ENCODE measurements around the gene RPUSD3.

RPUSD3 gene

GRCh38 chr3:9881441-9881840 lies 37.6 kb upstream of the RPUSD3 start:
- no peaks in the 10 kb centered on the region for H3K9me2 ChIP-seq (replicated peaks; ENCODE audit: insufficient read depth, low read length)
- no peak overlapping the region for H3K4me2 ChIP-seq (ENCODE audit: low read depth, low read length)
- no peaks in the 10 kb centered on the region for H3K36me3 ChIP-seq (replicated peaks; ENCODE audit: insufficient read depth, low read length)
- no peak overlapping the region for H3K9ac ChIP-seq (ENCODE audit: low read length)
- no peaks in the 10 kb centered on the region for H3K79me2 ChIP-seq (ENCODE audit: low read length)
- H3K4me1 ChIP-seq (ENCODE audit: low read length): no peaks in the 10 kb centered on the region
- no peak overlapping the region for H3K27ac ChIP-seq (ENCODE audit: low read length)
- no peaks in the 10 kb centered on the region for H4K20me1 ChIP-seq (ENCODE audit: insufficient read depth, low read length)
- H3K27me3 ChIP-seq (replicated peaks; ENCODE audit: insufficient read depth, low read length): no peaks in the 10 kb centered on the region
- no peaks in the 10 kb centered on the region for H3K9me3 ChIP-seq (replicated peaks; ENCODE audit: insufficient read depth, low read length)
- no peak overlapping the region for H2AFZ ChIP-seq (ENCODE audit: low read length)
- DNase-seq: no peak
- TF ChIP-seq EZH2phosphoT487 (IDR thresholded peaks at IDR 0.05; ENCODE audit: low read length) (no peak), EZH2 (optimal IDR thresholded peaks at IDR 0.05; ENCODE audit: low read depth, low read length) (no peak), CTCF (IDR thresholded peaks at IDR 0.05; ENCODE audit: low read length) (no peak)
- no peak overlapping the region for H3K4me3 ChIP-seq (ENCODE audit: low read length)
- H3F3A ChIP-seq (ENCODE audit: insufficient read depth, low read length): no peaks in the 10 kb centered on the region

- Histone ChIP-seq H3F3A (ENCODE audit: insufficient read depth, low read length) (no peaks in the 10 kb centered on the region), H3K27ac (ENCODE audit: low read length) (no peak within 1 kb of the TSS)
- DNase-seq: no peak
These were observed 36.2 kb upstream of the RPUSD3 start, which contains the start of gene CIDEC for GRCh38 chr3:9879830-9880549. TSS of gene CIDEC (minus strand) at chr3:9880253. CDS start at chr3:9878486, 1,767 bp downstream.

GRCh38 chr3:9878700-9879099 lies 34.9 kb upstream of the RPUSD3 start:
- H3K9me2 ChIP-seq (replicated peaks; ENCODE audit: insufficient read depth, low read length): no peaks in the 10 kb centered on the region
- TF ChIP-seq EZH2phosphoT487 (IDR thresholded peaks at IDR 0.05; ENCODE audit: low read length) (no peak), CTCF (IDR thresholded peaks at IDR 0.05; ENCODE audit: low read length) (no peak), EZH2 (optimal IDR thresholded peaks at IDR 0.05; ENCODE audit: low read depth, low read length) (no peak)
- no peak overlapping the region for H2AFZ ChIP-seq (ENCODE audit: low read length)
- no peaks in the 10 kb centered on the region for H4K20me1 ChIP-seq (ENCODE audit: insufficient read depth, low read length)
- no peaks in the 10 kb centered on the region for H3K79me2 ChIP-seq (ENCODE audit: low read length)
- H3K4me1 ChIP-seq (ENCODE audit: low read length): no peaks in the 10 kb centered on the region
- H3K4me2 ChIP-seq (ENCODE audit: low read depth, low read length): no peak overlapping the region
- H3K36me3 ChIP-seq (replicated peaks; ENCODE audit: insufficient read depth, low read length): no peaks in the 10 kb centered on the region
- DNase-seq: no peak
- no peak overlapping the region for H3K27ac ChIP-seq (ENCODE audit: low read length)
- H3K4me3 ChIP-seq (ENCODE audit: low read length): no peak overlapping the region
- H3K9ac ChIP-seq (ENCODE audit: low read length): no peak overlapping the region
- H3K9me3 ChIP-seq (replicated peaks; ENCODE audit: insufficient read depth, low read length): no peaks in the 10 kb centered on the region
- no peaks in the 10 kb centered on the region for H3K27me3 ChIP-seq (replicated peaks; ENCODE audit: insufficient read depth, low read length)
- no peaks in the 10 kb centered on the region for H3F3A ChIP-seq (ENCODE audit: insufficient read depth, low read length)

More at GRCh38 chr3:9879830-9880549, 36.2 kb upstream of the RPUSD3 start, which contains the start of gene CIDEC:
- no peaks in the 10 kb centered on the region for H3K27me3 ChIP-seq (replicated peaks; ENCODE audit: insufficient read depth, low read length)
- no peak within 1 kb of the TSS for H3K4me2 ChIP-seq (ENCODE audit: low read depth, low read length)
- no peak within 1 kb of the TSS for H3K4me3 ChIP-seq (ENCODE audit: low read length)
- H3K9me3 ChIP-seq (replicated peaks; ENCODE audit: insufficient read depth, low read length): no peaks in the 10 kb centered on the region
- H3K9me2 ChIP-seq (replicated peaks; ENCODE audit: insufficient read depth, low read length): no peaks in the 10 kb centered on the region
- no peaks in the 10 kb centered on the region for H4K20me1 ChIP-seq (ENCODE audit: insufficient read depth, low read length)
- no peak within 1 kb of the TSS for H2AFZ ChIP-seq (ENCODE audit: low read length)
- H3K36me3 ChIP-seq (replicated peaks; ENCODE audit: insufficient read depth, low read length): no peaks in the 10 kb centered on the region
- H3K79me2 ChIP-seq (ENCODE audit: low read length): no peaks in the 10 kb centered on the region
- TF ChIP-seq EZH2 (optimal IDR thresholded peaks at IDR 0.05; ENCODE audit: low read depth, low read length) (no peak), CTCF (IDR thresholded peaks at IDR 0.05; ENCODE audit: low read length) (no peak), EZH2phosphoT487 (IDR thresholded peaks at IDR 0.05; ENCODE audit: low read length) (no peak)
- no peak within 1 kb of the TSS for H3K9ac ChIP-seq (ENCODE audit: low read length)
- no peaks in the 10 kb centered on the region for H3K4me1 ChIP-seq (ENCODE audit: low read length)

Data from MM.1S (cell line).